Kidney epithelial cell (primary cell): ENCODE results near the gene SIK3. TPM values are rescaled to one million over a fixed set of nuclear protein-coding genes. Genes with fewer than 3 reads are reported as not detected.

Source experiments
- DNase-seq: peaks from one replicate; pipeline ENCODE4 v3.0.0-alpha.2; 2010; ENCODE audit warnings: low read depth
- H3K27me3 ChIP-seq: 2 replicates; pipeline ENCODE4 v1.6.0; 2011; ENCODE audit warnings: low read length; ENCODE audit not compliant: control insufficient read depth, insufficient read depth
- H3K36me3 ChIP-seq: 2 replicates; pipeline ENCODE4 v1.5.1; 2011; ENCODE audit warnings: low read length; ENCODE audit not compliant: control insufficient read depth, insufficient read depth
- H3K4me3 ChIP-seq: 2 replicates; pipeline ENCODE4 v1.5.1; 2011; ENCODE audit warnings: low read depth, mild to moderate bottlenecking, control low read depth, low read length
- total RNA-seq: library from RNA; depleted of rRNA; stranded (reverse); fragments of >200 nt; gene quantifications from 2 replicates; pipeline ENCODE4 v1.2.3, GENCODE V29; 2015
- TF ChIP-seq, protein P1 (sequence below): IDR thresholded peaks from 2 replicates; pipeline ENCODE4 v1.5.1; 2011; ENCODE audit warnings: mild to moderate bottlenecking, moderate library complexity, low read length, control low read depth, inconsistent platforms; ENCODE audit not compliant: insufficient read depth, poor library complexity, severe bottlenecking

SIK3 gene
- total RNA-seq, 1 donor from 2014 or later, result 12.9 TPM

DNA sequence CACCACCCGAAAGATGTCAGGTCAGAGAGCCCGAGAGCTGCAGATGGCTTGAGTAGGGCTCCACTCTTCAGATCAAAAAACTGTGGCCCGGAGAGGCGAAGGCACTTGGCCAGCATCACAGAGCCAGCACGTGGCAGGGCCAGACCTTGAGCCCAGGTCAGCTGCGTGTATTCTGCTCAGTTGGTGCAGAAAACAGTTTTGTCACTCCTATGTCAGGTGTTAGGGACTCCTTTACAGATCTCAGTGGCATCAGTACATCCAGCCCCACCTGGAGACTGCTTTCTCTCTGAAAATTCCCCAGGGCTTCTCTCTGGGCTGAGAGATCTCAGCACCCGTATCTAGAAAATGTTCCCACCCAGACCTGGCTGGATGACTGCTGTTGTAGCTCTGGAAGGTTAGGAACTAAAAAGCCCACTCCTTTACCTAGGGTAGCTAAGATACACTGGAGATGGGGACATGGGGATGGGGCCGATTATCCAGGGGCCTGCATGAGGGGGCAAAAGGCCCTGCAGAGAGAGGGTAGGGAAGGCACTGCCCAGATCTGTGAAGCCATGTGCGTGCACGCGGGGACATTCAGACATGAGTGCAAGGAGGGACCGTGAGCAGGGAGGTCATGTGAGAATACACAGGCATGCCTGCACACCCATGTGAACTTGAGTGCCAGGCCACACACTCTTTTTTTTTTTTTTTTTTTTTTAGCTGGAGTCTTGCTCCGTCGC lies 264.3 kb downstream of the SIK3 start:
- TF ChIP-seq, protein P1, sequence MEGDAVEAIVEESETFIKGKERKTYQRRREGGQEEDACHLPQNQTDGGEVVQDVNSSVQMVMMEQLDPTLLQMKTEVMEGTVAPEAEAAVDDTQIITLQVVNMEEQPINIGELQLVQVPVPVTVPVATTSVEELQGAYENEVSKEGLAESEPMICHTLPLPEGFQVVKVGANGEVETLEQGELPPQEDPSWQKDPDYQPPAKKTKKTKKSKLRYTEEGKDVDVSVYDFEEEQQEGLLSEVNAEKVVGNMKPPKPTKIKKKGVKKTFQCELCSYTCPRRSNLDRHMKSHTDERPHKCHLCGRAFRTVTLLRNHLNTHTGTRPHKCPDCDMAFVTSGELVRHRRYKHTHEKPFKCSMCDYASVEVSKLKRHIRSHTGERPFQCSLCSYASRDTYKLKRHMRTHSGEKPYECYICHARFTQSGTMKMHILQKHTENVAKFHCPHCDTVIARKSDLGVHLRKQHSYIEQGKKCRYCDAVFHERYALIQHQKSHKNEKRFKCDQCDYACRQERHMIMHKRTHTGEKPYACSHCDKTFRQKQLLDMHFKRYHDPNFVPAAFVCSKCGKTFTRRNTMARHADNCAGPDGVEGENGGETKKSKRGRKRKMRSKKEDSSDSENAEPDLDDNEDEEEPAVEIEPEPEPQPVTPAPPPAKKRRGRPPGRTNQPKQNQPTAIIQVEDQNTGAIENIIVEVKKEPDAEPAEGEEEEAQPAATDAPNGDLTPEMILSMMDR, result no peak

DNA sequence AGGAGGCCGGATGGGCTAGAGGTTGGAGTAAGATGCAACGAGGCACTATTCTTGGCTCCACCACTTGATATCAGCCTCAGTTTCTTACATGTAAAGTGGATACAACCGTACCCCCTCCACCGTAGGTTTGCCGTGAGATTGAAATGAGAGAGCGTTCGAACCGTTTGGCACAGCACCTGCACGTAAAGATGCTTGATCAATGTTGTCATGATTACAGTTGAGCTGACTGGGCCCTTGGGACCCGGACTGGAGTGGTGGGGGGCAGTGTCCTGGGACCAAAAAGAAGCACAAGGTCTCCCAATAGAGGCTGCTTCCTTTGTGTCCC lies 264.8 kb downstream of the SIK3 start:
- TF ChIP-seq, protein P1, result no peak
- peaks cover 2% of the 10 kb centered on the region for H3K27me3 ChIP-seq
- H3K36me3 ChIP-seq, result no peaks in the 10 kb centered on the region
- no peak for DNase-seq
- H3K4me3 ChIP-seq, result no peak overlapping the region

More for the DNA sequence above, 264.3 kb downstream of the SIK3 start:
- DNase-seq, result no peak
- no peak overlapping the region for H3K4me3 ChIP-seq
- H3K27me3 ChIP-seq, result no peaks in the 10 kb centered on the region
- no peaks in the 10 kb centered on the region for H3K36me3 ChIP-seq

DNA sequence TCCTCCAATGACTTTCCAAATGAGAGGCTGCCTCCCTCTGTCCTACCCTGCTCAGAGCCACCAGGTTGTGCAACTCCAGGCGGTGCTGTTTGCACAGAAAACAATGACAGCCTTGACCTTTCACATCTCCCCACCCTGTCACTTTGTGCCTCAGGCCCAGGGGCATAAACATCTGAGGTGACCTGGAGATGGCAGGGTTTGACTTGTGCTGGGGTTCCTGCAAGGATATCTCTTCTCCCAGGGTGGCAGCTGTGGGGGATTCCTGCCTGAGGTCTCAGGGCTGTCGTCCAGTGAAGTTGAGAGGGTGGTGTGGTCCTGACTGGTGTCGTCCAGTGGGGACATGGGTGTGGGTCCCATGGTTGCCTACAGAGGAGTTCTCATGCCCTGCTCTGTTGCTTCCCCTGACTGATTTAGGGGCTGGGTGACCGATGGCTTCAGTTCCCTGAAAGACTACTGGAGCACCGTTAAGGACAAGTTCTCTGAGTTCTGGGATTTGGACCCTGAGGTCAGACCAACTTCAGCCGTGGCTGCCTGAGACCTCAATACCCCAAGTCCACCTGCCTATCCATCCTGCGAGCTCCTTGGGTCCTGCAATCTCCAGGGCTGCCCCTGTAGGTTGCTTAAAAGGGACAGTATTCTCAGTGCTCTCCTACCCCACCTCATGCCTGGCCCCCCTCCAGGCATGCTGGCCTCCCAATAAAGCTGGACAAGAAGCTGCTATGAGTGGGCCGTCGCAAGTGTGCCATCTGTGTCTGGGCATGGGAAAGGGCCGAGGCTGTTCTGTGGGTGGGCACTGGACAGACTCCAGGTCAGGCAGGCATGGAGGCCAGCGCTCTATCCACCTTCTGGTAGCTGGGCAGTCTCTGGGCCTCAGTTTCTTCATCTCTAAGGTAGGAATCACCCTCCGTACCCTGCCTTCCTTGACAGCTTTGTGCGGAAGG lies 265.6 kb downstream of the SIK3 start:
- no peak for DNase-seq
- TF ChIP-seq, protein P1, result no peak
- peaks cover 2% of the 10 kb centered on the region for H3K27me3 ChIP-seq

DNA sequence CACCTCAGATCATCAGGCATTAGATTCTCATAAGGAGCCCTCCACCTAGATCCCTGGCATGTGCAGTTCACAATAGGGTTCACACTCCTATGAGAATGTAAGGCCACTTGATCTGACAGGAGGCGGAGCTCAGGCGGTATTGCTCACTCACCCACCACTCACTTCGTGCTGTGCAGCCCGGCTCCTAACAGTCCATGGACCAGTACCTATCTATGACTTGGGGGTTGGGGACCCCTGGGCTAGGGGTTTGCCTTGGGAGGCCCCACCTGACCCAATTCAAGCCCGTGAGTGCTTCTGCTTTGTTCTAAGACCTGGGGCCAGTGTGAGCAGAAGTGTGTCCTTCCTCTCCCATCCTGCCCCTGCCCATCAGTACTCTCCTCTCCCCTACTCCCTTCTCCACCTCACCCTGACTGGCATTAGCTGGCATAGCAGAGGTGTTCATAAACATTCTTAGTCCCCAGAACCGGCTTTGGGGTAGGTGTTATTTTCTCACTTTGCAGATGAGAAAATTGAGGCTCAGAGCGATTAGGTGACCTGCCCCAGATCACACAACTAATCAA lies 266.4 kb downstream of the SIK3 start:
- Histone ChIP-seq H3K36me3 (no peaks in the 10 kb centered on the region), H3K4me3 (no peak overlapping the region), H3K27me3 (peaks cover 4% of the 10 kb centered on the region)
- no peak for DNase-seq
- TF ChIP-seq, protein P1, result no peak

More for the DNA sequence above, 265.6 kb downstream of the SIK3 start:
- Histone ChIP-seq H3K36me3 (no peaks in the 10 kb centered on the region), H3K4me3 (no peak overlapping the region)

DNA sequence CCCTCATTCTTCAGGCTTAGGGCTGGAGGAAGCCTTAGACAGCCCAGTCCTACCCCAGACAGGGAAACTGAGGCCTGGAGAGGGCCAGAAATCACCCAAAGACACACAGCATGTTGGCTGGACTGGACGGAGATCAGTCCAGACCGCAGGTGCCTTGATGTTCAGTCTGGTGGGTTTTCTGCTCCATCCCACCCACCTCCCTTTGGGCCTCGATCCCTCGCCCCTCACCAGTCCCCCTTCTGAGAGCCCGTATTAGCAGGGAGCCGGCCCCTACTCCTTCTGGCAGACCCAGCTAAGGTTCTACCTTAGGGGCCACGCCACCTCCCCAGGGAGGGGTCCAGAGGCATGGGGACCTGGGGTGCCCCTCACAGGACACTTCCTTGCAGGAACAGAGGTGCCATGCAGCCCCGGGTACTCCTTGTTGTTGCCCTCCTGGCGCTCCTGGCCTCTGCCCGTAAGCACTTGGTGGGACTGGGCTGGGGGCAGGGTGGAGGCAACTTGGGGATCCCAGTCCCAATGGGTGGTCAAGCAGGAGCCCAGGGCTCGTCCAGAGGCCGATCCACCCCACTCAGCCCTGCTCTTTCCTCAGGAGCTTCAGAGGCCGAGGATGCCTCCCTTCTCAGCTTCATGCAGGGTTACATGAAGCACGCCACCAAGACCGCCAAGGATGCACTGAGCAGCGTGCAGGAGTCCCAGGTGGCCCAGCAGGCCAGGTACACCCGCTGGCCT lies 267.9 kb downstream of the SIK3 start:
- TF ChIP-seq, protein P1, result no peak

More for the DNA sequence above, 267.9 kb downstream of the SIK3 start:
- Histone ChIP-seq H3K36me3 (no peaks in the 10 kb centered on the region), H3K4me3 (no peak overlapping the region), H3K27me3 (peaks cover 6% of the 10 kb centered on the region)
- DNase-seq, result no peak
